22Rv1 (cell line): Measurements from ENCODE around the gene ORC2.

Experiments used
- H3K27ac ChIP-seq: fragments of 450-650 bp; 2 replicates; pipeline ENCODE4 v1.5.1; 2017
- ZFX ChIP-seq: fragments of 450-650 bp; IDR thresholded peaks from 2 replicates; pipeline ENCODE4 v1.6.1; 2017; ENCODE audit warnings: antibody characterized with exemption, borderline replicate concordance
- TF ChIP-seq, protein P1 (sequence below): fragments of 450-650 bp; IDR thresholded peaks from 2 replicates; pipeline ENCODE4 v1.5.1; 2017; ENCODE audit warnings: mild to moderate bottlenecking

ORC2 gene

DNA sequence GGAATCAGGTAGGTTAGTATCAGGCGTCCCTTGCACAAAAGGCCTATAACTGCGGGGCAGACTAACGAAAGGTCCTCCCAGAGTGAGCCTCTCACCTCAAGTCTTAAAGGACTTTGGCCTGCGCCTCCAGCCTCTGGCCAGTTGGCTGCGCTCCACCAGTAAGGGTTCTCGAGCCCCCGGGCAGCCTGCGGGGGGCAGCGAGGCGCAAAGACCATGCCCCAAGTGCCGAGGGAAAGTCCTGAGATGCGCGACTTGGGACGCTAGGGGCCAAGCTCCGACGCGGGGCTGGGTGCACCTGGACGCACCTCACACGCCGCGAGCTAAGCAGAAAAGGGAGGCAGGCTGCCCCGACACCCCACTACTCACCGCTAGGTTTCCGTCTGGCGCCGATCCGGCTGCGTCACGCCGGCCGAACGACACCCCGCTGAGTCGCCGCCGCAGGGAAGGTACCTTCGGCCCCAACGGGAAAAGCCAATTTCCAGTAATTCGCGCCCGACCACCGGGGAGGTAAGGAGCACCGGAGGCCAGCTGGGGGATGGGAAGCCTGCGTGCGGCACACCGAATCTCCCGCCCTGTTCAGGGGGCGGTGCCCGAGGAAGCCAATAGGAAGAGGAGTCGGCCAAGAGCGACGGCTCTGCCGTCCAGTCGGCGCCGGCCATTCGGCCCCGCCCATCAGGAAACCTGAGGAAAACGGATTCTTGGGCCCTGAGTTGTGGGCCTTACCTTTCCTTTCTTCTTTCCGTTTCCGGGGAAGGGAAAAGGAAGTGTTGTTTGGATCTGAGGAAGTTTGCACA is at the start of gene ORC2:
ORC2 (minus strand) TSS at position 537 of the 794 bp plus-strand sequence. CDS start 5,537 bp downstream, outside the sequence.
- TF ChIP-seq ZFX: no peak
- TF ChIP-seq, protein P1, sequence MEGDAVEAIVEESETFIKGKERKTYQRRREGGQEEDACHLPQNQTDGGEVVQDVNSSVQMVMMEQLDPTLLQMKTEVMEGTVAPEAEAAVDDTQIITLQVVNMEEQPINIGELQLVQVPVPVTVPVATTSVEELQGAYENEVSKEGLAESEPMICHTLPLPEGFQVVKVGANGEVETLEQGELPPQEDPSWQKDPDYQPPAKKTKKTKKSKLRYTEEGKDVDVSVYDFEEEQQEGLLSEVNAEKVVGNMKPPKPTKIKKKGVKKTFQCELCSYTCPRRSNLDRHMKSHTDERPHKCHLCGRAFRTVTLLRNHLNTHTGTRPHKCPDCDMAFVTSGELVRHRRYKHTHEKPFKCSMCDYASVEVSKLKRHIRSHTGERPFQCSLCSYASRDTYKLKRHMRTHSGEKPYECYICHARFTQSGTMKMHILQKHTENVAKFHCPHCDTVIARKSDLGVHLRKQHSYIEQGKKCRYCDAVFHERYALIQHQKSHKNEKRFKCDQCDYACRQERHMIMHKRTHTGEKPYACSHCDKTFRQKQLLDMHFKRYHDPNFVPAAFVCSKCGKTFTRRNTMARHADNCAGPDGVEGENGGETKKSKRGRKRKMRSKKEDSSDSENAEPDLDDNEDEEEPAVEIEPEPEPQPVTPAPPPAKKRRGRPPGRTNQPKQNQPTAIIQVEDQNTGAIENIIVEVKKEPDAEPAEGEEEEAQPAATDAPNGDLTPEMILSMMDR: peak; percentile 68
- peak within 1 kb of the TSS; percentile 82 for H3K27ac ChIP-seq

GRCh38 chr2:201008296-201008829 is 44.9 kb upstream of the ORC2 start:
- H3K27ac ChIP-seq: peak overlapping the region; percentile 87
- TF ChIP-seq ZFX: no peak
- TF ChIP-seq, protein P1: no peak

DNA sequence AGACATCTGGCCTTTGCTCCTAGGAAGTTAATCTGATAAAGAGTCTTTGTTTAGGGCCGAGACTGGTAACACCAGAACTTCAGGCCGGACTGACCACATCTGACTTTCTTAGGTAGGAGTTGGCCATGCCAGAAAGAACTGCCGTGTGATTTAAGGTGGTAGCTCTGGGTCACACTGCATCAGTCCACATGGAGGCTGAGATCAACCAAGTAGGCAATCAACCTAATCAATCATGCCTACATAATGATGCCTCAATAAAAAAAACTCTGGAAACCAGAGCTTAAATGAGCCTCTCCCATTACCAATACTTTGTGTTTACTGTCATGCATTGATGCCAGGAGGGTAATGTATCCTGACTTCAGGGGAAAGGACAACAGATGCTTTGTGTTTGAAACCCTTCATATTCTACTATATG is 44.1 kb upstream of the ORC2 start:
- peak overlapping the region; percentile 87 for H3K27ac ChIP-seq
- TF ChIP-seq, protein P1: no peak
- no peak for TF ChIP-seq ZFX

DNA sequence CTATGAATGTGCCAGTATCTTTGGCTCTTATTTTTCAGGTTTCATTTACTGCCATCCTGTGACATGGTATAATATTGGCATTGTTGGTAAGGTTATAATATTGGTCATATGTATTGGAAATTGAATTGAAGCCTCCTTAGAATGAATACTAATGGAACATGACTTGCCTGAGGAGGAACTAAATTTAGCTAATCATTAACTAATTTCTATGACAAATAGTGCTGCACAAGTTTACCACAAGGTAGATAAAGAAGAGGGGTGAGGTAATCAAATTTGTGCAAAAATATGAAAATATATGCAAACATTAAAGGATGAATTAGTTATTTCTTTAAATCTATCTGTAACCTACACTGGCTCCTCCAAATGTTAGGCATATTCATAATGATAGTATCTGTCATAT is 43.2 kb upstream of the ORC2 start:
- no peak for TF ChIP-seq ZFX
- TF ChIP-seq, protein P1: no peak

GRCh38 chr2:201004370-201004769 is 40.9 kb upstream of the ORC2 start:
- H3K27ac ChIP-seq: no peak overlapping the region
- TF ChIP-seq, protein P1: no peak

More for the DNA sequence above, 43.2 kb upstream of the ORC2 start:
- peak overlapping the region; percentile 87 for H3K27ac ChIP-seq

DNA sequence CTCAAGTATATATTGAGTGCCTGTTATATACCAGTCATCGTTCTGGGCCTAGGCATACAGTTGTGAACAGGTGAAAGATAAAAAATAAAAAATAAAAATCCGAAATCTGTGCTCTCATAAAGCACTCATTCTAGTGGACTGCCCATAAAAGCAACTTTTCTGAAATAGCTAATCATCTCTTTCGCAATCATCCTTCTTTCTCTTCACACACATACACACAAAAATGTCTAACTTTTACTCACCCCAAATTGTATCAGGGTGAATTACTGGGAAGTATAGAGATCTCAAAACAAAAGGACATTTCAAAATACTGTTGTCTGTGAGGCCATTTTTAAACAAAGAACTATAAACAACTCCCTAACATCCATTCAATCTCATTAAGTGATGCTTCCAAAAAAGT is 29.6 kb upstream of the ORC2 start:
- TF ChIP-seq ZFX: no peak
- TF ChIP-seq, protein P1: no peak
- H3K27ac ChIP-seq: no peak overlapping the region

DNA sequence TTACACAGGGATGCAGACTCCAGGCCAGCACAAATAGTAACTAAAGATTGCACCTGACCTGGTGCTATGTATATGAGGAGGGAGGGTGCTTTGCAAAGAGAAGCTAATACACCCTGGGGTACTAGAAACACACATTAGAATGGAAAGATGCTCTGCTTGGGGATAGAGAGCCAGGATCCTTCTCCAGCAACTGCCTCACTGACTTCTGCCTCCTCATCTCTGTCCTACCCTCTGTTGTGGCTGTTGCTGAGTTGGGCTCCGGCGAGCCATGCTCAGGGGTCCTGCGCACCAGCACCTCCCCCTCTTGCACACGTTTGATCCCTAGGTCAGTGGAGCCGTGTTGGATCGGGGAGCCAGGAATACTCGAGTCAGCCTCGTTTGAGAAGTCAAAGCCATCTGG is 23.7 kb upstream of the ORC2 start:
- TF ChIP-seq, protein P1: no peak
- TF ChIP-seq ZFX: no peak
- no peak overlapping the region for H3K27ac ChIP-seq
